Stomach (tissue), 9 donors: ENCODE measurements around the gene BRD3OS. TPM values are rescaled to one million over a fixed set of nuclear protein-coding genes. Genes with fewer than 3 reads are reported as not detected.
A peak's percentile ranks its signal among the peaks of the same experiment; 100 is the strongest.

ENCODE experiments used
- DNase-seq, 2 donors: peaks; one replicate each; pipeline versions ENCODE4 v3.0.0 to v3.0.0-alpha.2; 2013 to 2019
- H3K27ac ChIP-seq, 5 donors: fragments of 200-600 bp in 4 of 5; sonication (generic) in 4 of 5; one replicate each; pipeline ENCODE4 v1.5.1; 2013 to 2019; ENCODE audit warnings: mild to moderate bottlenecking in 1 of 5, moderate library complexity in 1 of 5
- H3K27me3 ChIP-seq, 3 donors: fragments of 200-600 bp; sonication (generic); one replicate each; pipeline ENCODE4 v1.5.1; 2017 to 2019; ENCODE audit warnings: mixed run types in 1 of 3
- H3K36me3 ChIP-seq, 4 donors: fragments of 200-600 bp; sonication (generic); 1 replicate in 3 of 4; 2 replicates in 1 of 4; pipeline ENCODE4 v1.5.1; 2016 to 2019
- H3K4me1 ChIP-seq, 4 donors: fragments of 200-600 bp; sonication (generic); one replicate each; pipeline ENCODE4 v1.5.1; 2016 to 2019
- H3K4me3 ChIP-seq, 4 donors: fragments of 200-600 bp; sonication (generic) in 3 of 4; one replicate each; pipeline ENCODE4 v1.5.1; 2016 to 2019; ENCODE audit warnings: mild to moderate bottlenecking in 1 of 4
- H3K9me3 ChIP-seq, 4 donors: fragments of 200-600 bp; sonication (generic); one replicate each; pipeline ENCODE4 v1.5.1; 2016 to 2019
- CTCF ChIP-seq, 7 experiments: fragments of 450-650 bp in 4 of 7; fragments of 200-600 bp in 3 of 7; sonication (generic) in 3 of 7; IDR thresholded peaks; one replicate each; pipeline ENCODE4 v1.5.1; 2016 to 2019; ENCODE audit warnings: antibody characterized with exemption in 7 of 7, control low read depth in 2 of 7, mild to moderate bottlenecking in 1 of 7
- EP300 ChIP-seq: sonication (generic); formaldehyde crosslinking; IDR thresholded peaks from one replicate; pipeline ENCODE4 v1.6.1; 2017; ENCODE audit warnings: antibody characterized with exemption
- POLR2A ChIP-seq, 4 donors: fragments of 450-650 bp; IDR thresholded peaks; one replicate each; pipeline ENCODE4 v1.6.1; 2016; ENCODE audit warnings: antibody characterized with exemption in 4 of 4, control low read depth in 2 of 4, mild to moderate bottlenecking in 1 of 4, moderate library complexity in 1 of 4
- POLR2AphosphoS5 ChIP-seq, 3 donors: sonication (generic); formaldehyde crosslinking; IDR thresholded peaks; one replicate each; pipeline ENCODE4 v1.6.1; 2016; ENCODE audit warnings: antibody characterized with exemption in 3 of 3
- WGBS, 5 donors: extraction: QIAGEN DNeasy Blood & Tissue Kit in 3 of 5; methylation state at CpG; one replicate each; pipeline versions ENCODE4 v1.1.5 to v1.1.7; 2013 to 2018; 5-methylcytosine and 5-hydroxymethylcytosine counted together
- intact Hi-C: fragments of 100-400 bp; cut with DNase I; formaldehyde crosslinking; loops from one replicate; pipeline ENCODE4 v1.15.1; 2023; ENCODE audit warnings: low total_unique reads
- polyA plus RNA-seq, 3 donors: library from polyadenylated mRNA; stranded (reverse); fragments of 200-250 nt; gene quantifications; one replicate each; pipeline ENCODE4 v1.2.3, GENCODE V29; 2013
- total RNA-seq, 5 donors: library from RNA; depleted of rRNA; stranded (reverse); fragments of >200 nt; gene quantifications; one replicate each; pipeline versions ENCODE4 v1.1.0 to v1.2.3, GENCODE V29; 2014 to 2016
- donor health status: healthy with polysubstance abuse.
- donor health status: Bipolar disorder and iron deficiency.
- donor health status: healthy.

Gene BRD3OS
- total and polyA plus RNA-seq, 8 donors = 2.4 to 12.0 (median 6.2) TPM; not detected in 1

DNA sequence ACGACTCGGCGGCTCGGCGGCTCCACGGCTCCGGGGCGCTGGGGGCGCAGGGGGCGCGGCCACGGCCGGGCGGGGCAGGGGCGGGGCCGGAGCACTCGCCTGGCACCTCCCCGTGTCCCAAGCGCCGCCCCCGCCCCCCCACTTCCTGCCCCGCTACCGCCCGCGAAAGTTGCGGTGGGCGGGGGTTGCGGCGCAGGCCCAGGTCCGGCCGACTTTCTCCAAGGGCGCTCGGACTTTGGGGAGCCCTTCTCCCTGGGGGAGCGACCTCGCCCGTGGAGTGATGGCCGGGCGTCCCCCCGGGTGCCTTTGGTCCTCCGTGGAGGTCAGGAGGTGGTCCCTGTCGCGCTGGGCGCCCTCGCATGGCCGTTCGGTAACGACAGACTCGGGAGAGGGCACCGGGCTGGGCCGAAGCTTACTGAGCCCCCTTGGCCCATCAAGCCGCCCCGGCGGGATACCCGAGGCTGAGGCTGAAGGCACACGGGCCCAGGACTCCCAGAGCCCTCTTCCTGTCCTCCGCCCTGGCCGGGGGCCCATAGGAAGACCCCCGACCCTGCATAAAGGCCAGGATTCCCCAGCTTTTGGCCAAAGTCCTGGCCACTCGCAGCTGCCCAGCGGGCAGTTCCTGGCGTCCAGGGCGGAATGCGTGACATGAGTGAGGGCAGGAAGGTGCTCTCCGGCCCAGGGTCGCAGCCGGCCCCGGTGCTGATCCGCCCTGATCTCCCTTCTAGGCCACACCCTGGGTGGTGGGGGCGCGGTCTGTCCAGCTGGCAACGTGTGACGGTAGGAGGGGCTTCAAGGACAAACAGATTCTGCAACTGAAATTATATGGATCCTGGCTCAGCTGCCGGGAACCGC is 32.3 kb upstream of the BRD3OS start:
- DNase-seq = peak; percentile 79 to 94
- TF ChIP-seq EP300 (no peak), POLR2AphosphoS5 (IDR thresholded peaks at IDR 0.05) (peak in 2 of 3 donors; percentile 49 to 65), CTCF (IDR thresholded peaks at IDR 0.05) (peak in 2 of 7 experiments; percentile 23 to 31)
- WGBS, 5 donors = 0 to 1% (median 1%) methylated on average over 1 to 74 of the region's 74 CpGs
- intact Hi-C loops = no loop called here
- Histone ChIP-seq H3K36me3 (no peaks in the 10 kb centered on the region), H3K27ac (peak overlapping the region; percentile 87 to 95 (median 88)), H3K4me3 (peak overlapping the region; percentile 67 to 79 (median 75)), H3K27me3 (peaks cover 0 to 34% (median 3%) of the 10 kb centered on the region in 3 donors), H3K4me1 (peaks cover 29 to 41% (median 38%) of the 10 kb centered on the region in 4 donors), H3K9me3 (no peaks in the 10 kb centered on the region)

DNA sequence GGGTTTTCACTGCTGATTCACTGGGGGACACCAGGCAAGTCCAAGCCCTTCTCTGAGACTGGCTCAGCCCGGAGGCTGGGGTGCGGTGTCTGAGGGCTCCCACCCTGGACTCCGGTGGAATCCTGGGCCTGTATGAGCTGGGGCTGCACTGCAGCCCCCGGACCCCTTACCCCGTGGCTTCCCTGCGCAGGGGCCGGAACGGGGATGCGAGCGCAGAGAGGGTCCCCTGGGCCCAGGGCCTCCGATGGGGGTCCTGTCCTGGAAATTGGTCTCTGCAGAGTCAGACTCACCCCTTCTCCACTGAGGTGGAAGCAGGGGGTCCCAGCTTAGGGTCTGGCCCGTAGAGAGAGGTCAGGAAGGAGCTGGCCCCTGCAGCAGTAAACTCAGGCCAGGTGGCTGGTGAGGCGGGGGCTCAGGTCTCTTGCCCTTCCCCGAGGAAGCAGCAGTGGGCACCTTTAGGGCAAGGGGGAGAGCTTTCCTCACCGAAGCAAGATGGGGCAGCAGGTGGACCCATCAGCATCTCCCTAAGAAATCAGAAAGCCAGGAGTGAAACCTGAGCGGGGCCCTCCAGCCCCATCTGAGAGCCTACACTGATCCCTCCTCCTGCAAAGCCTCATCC is 31.5 kb upstream of the BRD3OS start:
- H3K27ac ChIP-seq = peak overlapping the region in 4 of 5 donors; percentile 87 to 95 (median 90)

DNA sequence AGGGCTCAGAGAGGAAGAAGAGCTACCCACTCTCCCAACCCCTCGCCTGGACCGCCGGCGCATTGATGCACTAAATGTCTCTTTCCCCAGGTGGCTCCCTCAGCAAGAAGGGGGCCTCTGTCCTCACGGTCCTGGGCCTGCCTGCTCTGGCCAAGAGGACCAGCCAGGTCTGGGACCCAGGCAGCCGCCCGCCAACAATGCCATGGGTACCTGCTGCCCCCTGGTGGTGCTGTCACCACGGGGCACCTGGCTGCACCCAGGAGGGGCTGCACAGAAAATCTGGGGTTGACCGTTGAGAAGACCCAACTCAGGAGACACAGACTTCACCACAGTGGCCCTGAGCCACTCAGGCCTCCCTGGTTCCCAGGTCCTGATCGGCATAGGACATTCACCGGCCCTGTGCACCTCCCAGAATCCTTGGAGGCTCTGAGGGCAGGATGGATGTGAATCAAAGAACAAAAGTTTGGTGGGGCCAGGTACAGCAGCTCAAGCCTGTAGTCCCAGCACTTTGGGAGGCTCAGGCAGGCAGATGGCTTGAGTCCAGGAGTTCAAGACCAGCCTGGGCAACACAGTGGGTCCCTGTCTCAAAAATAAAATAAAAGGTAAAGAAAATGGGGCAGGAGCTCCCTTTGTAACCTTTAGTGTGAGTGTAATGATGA is 30.8 kb upstream of the BRD3OS start:
- peaks cover 0 to 34% (median 3%) of the 10 kb centered on the region in 3 donors for H3K27me3 ChIP-seq
- TF ChIP-seq CTCF (IDR thresholded peaks at IDR 0.05) (peak in 6 of 7 experiments; percentile 45 to 99 (median 98)), EP300 (no peak)
- H3K36me3 ChIP-seq = no peaks in the 10 kb centered on the region
- intact Hi-C loops = loop anchor here (5.0 kb wide), 1 partner anchor 202 kb away; no protein-coding TSS in a partner anchor
- no peak overlapping the region for H3K4me3 ChIP-seq
- peaks cover 29 to 41% (median 38%) of the 10 kb centered on the region in 4 donors for H3K4me1 ChIP-seq
- H3K27ac ChIP-seq = no peak overlapping the region
- 0 to 12% (median 8%) methylated on average over 1 to 11 of the region's 11 CpGs for WGBS, 5 donors
- H3K9me3 ChIP-seq = no peaks in the 10 kb centered on the region
- DNase-seq = peak; percentile 83 to 91

More for the DNA sequence above, 31.5 kb upstream of the BRD3OS start:
- 48 to 60% (median 52%) methylated on average over 6 to 16 of the region's 16 CpGs for WGBS, 5 donors
- peak overlapping the region; percentile 67 to 79 (median 75) for H3K4me3 ChIP-seq
- intact Hi-C loops = no loop called here
- peaks cover 0 to 34% (median 3%) of the 10 kb centered on the region in 3 donors for H3K27me3 ChIP-seq
- TF ChIP-seq POLR2A (IDR thresholded peaks at IDR 0.05) (no peak), POLR2AphosphoS5 (IDR thresholded peaks at IDR 0.05) (no peak), EP300 (no peak), CTCF (IDR thresholded peaks at IDR 0.05) (no peak)
- no peaks in the 10 kb centered on the region for H3K36me3 ChIP-seq
- H3K4me1 ChIP-seq = peaks cover 29 to 41% (median 38%) of the 10 kb centered on the region in 4 donors
- no peaks in the 10 kb centered on the region for H3K9me3 ChIP-seq
- DNase-seq = no peak
